HepG2 (cell line): ENCODE data around the gene PPFIA4. TPM values are rescaled to one million over a fixed set of nuclear protein-coding genes. Genes with fewer than 3 reads are reported as not detected.

ENCODE experiments used
- ATAC-seq: fragments of 200-7000 bp; cut with Tn5 transposase; 3 replicates; pipeline ENCODE4 v1.9.1; 2020; ENCODE audit warnings: mild to moderate bottlenecking, moderate library complexity
- BruUV-seq: library from RNA; stranded (reverse); fragments of 400-500 nt; replicated peaks from 2 replicates; lab custom pipeline; 2021; lab: Mats Ljungman, UMichigan
- CTCF ChIA-PET: fragments of 300-600 bp; formaldehyde crosslinking; extraction: SDS; loops from one replicate; lab custom pipeline; 2021; ENCODE audit warnings: low total read pairs, inconsistent platforms, low intra/inter-chr PET ratio; lab: Yijun Ruan, JAX
- POLR2A ChIA-PET: fragments of 350-600 bp; sonication (Branson Sonifier 250); formaldehyde crosslinking; loops from one replicate; lab custom pipeline; 2020; ENCODE audit warnings: antibody characterized with exemption, inconsistent platforms; lab: Yijun Ruan, JAX
- DNase-seq: peaks from one replicate; pipeline ENCODE4 v3.0.0-alpha.2; 2015; ENCODE audit warnings: low spot score
- FAIRE-seq: peaks from 3 replicates; lab custom pipeline; 2011; peaks lifted over from hg19 to GRCh38; lab: Jason Lieb, UNC
- H2AFZ ChIP-seq: one replicate; pipeline ENCODE4 v1.6.1; 2011; ENCODE audit warnings: low read length, inconsistent platforms
- H3K27ac ChIP-seq: fragments of 300-600 bp; 3 replicates; pipeline ENCODE4 v1.8.0; 2011; ENCODE audit warnings: mixed run types, mild to moderate bottlenecking, mixed read lengths, low read length, inconsistent platforms; ENCODE audit not compliant: insufficient read depth; ENCODE audit errors: extremely low read length
- H3K27me3 ChIP-seq, 2 experiments: fragments of 200-600 bp in 1 of 2; 2 replicates in 1 of 2; 3 replicates in 1 of 2; pipeline versions ENCODE4 v1.6.0 to v1.8.0; 2011; ENCODE audit warnings: low read length in 2 of 2, mild to moderate bottlenecking in 2 of 2, moderate library complexity in 2 of 2, inconsistent platforms in 1 of 2; ENCODE audit not compliant: insufficient read depth in 2 of 2, control insufficient read depth in 1 of 2
- H3K36me3 ChIP-seq, 2 experiments: fragments of 200-600 bp in 1 of 2; replicated peaks in 1 of 2; 2 replicates in 1 of 2; 3 replicates in 1 of 2; pipeline versions ENCODE4 v1.5.1 to v1.8.0; 2011; ENCODE audit warnings: low read length in 2 of 2, inconsistent platforms in 1 of 2; ENCODE audit not compliant: insufficient read depth in 2 of 2, control insufficient read depth in 1 of 2
- H3K4me1 ChIP-seq: 2 replicates; pipeline ENCODE4 v1.5.1; 2012; ENCODE audit warnings: low read length, inconsistent platforms; ENCODE audit not compliant: insufficient read depth
- H3K4me2 ChIP-seq: 2 replicates; pipeline ENCODE4 v1.6.0; 2011; ENCODE audit warnings: low read depth, low read length, inconsistent platforms
- H3K4me3 ChIP-seq, 3 experiments: fragments of 200-600 bp in 1 of 3; sonication (generic), shearing (Covaris generic) in 1 of 3; replicated peaks in 1 of 3; 2 replicates each; pipeline ENCODE4 v1.5.1; 2011 to 2016; ENCODE audit warnings: low read length in 3 of 3, inconsistent platforms in 2 of 3, low read depth in 2 of 3, mild to moderate bottlenecking in 2 of 3, control low read depth in 1 of 3, mixed read lengths in 1 of 3; ENCODE audit not compliant: insufficient read depth in 1 of 3
- H3K79me2 ChIP-seq: one replicate; pipeline ENCODE4 v1.6.1; 2011; ENCODE audit warnings: low read length, inconsistent platforms; ENCODE audit not compliant: insufficient read depth
- H3K9ac ChIP-seq: 2 replicates; pipeline ENCODE4 v1.6.0; 2011; ENCODE audit warnings: mild to moderate bottlenecking, low read depth, low read length, inconsistent platforms; ENCODE audit not compliant: insufficient read depth
- H3K9me3 ChIP-seq: 2 replicates; pipeline ENCODE4 v1.5.1; 2012; ENCODE audit warnings: mild to moderate bottlenecking, low read length
- H4K20me1 ChIP-seq: 2 replicates; pipeline ENCODE4 v1.6.0; 2011; ENCODE audit warnings: inconsistent platforms, mild to moderate bottlenecking, low read length, moderate library complexity; ENCODE audit not compliant: insufficient read depth
- CHD2 ChIP-seq: IDR thresholded peaks from 2 replicates; pipeline ENCODE4 v1.6.1; 2011; ENCODE audit warnings: low read depth, low read length, improper control_type of control experiment
- EP300 ChIP-seq, 3 experiments: sonication (generic) in 1 of 3; formaldehyde crosslinking in 1 of 3; IDR thresholded peaks; 2 replicates each; pipeline versions ENCODE4 v1.5.1 to v1.6.1; 2011 to 2020; ENCODE audit warnings: low read depth in 2 of 3, low read length in 2 of 3, borderline replicate concordance in 1 of 3, improper control_type of control experiment in 1 of 3, mild to moderate bottlenecking in 1 of 3, missing genetic modification reagents in 1 of 3, moderate library complexity in 1 of 3
- FOXJ3 ChIP-seq: sonication (generic); formaldehyde crosslinking; IDR thresholded peaks from 2 replicates; pipeline ENCODE4 v1.4.0; 2020; ENCODE audit warnings: missing genetic modification reagents, mild to moderate bottlenecking, borderline replicate concordance
- GABPB1 ChIP-seq: IDR thresholded peaks from 2 replicates; pipeline ENCODE4 v1.6.1; 2016; ENCODE audit warnings: mild to moderate bottlenecking, missing genetic modification reagents, moderate library complexity, missing compliant biosample characterization
- JUN ChIP-seq: sonication (generic); formaldehyde crosslinking; IDR thresholded peaks from 2 replicates; pipeline ENCODE4 v1.4.0; 2020; ENCODE audit warnings: mild to moderate bottlenecking, missing genetic modification reagents
- MAFF ChIP-seq: IDR thresholded peaks from 2 replicates; pipeline ENCODE4 v1.6.1; 2011; ENCODE audit warnings: low read depth, low read length, improper control_type of control experiment
- SATB2 ChIP-seq: sonication (generic); formaldehyde crosslinking; IDR thresholded peaks from 2 replicates; pipeline ENCODE4 v1.5.0; 2020; ENCODE audit warnings: missing genetic modification reagents
- STAG1 ChIP-seq: sonication (generic); formaldehyde crosslinking; IDR thresholded peaks from 2 replicates; pipeline ENCODE4 v1.4.0; 2020; ENCODE audit warnings: missing genetic modification reagents
- SUZ12 ChIP-seq: fragments of 150-350 bp; IDR thresholded peaks from 2 replicates; pipeline ENCODE4 v1.6.1; 2014; ENCODE audit warnings: low read depth, low read length
- ZNF124 ChIP-seq: sonication (generic); formaldehyde crosslinking; IDR thresholded peaks from 2 replicates; pipeline ENCODE4 v1.4.0; 2020; ENCODE audit warnings: missing genetic modification reagents
- ZNF235 ChIP-seq: sonication (generic); formaldehyde crosslinking; IDR thresholded peaks from 2 replicates; pipeline ENCODE4 v1.8.1; 2023; ENCODE audit warnings: mild to moderate bottlenecking, missing genetic modification reagents, borderline replicate concordance
- ZNF30 ChIP-seq: sonication (generic); formaldehyde crosslinking; IDR thresholded peaks from 2 replicates; pipeline ENCODE4 v1.5.0; 2020; ENCODE audit warnings: mild to moderate bottlenecking, missing genetic modification reagents
- ZNF704 ChIP-seq: sonication (generic); formaldehyde crosslinking; IDR thresholded peaks from 2 replicates; pipeline ENCODE4 v1.8.1; 2023; ENCODE audit warnings: mild to moderate bottlenecking, inconsistent platforms, moderate library complexity, missing genetic modification reagents, borderline replicate concordance
- ZNF782 ChIP-seq: sonication (generic); formaldehyde crosslinking; IDR thresholded peaks from 2 replicates; pipeline ENCODE4 v1.4.0; 2020; ENCODE audit warnings: missing genetic modification reagents, mild to moderate bottlenecking, borderline replicate concordance
- WGBS: methylation state at CpG from one replicate; pipeline ENCODE4 v1.1.6; 2017; ENCODE audit warnings: low lambda C conversion rate; 5-methylcytosine and 5-hydroxymethylcytosine counted together
- in situ Hi-C: cut with HindIII; loops from 2 replicates; pipeline ENCODE4 v1.10.0; 2017; ENCODE audit warnings: low pct_unique_long_range_greater_than_20kb; ENCODE audit not compliant: extremely low pct_ligation_motif_present
- intact Hi-C: fragments of 100-400 bp; cut with micrococcal nuclease; formaldehyde crosslinking; loops from one replicate; pipeline ENCODE4 v1.10.0; 2022; ENCODE audit not compliant: unreplicated experiment
- polyA plus RNA-seq, 8 experiments: library from polyadenylated mRNA; depleted of rRNA in 3 of 8; stranded (reverse) in 7 of 8; unstranded in 1 of 8; fragments of >200 nt; fragmentation: Illumina TruSeq in 4 of 8; extraction: Trizol in 4 of 8; gene quantifications; 2 replicates each; pipeline versions ENCODE4 v1.2.1 to v1.2.3, GENCODE V29; 2011 to 2016; ENCODE audit warnings: low read depth in 4 of 8, missing spikeins in 1 of 8, mixed read lengths in 1 of 8; ENCODE audit not compliant: insufficient read depth in 1 of 8
- total RNA-seq, 5 experiments: library from RNA; depleted of rRNA; stranded (reverse); fragments of >200 nt; fragmentation: Illumina TruSeq; extraction: Trizol; gene quantifications; 2 replicates each; pipeline ENCODE4 v1.2.3, GENCODE V29; 2016; ENCODE audit warnings: low read depth in 1 of 5

Gene PPFIA4
- total and polyA plus RNA-seq, 2 of the 13 experiments (the other 11 are each of a cell fraction or from before 2014, with no cell fraction given): 6.4 TPM; not detected in 1

- Histone ChIP-seq H3K27me3 (peaks cover 2% of the 10 kb centered on the region in 2 experiments; a peak in 2 of 5 replicates), H3K9ac (no peak overlapping the region), H3K4me2 (no peak overlapping the region), H3K4me3 (no peak overlapping the region), H4K20me1 (no peaks in the 10 kb centered on the region), H3K4me1 (peaks cover 8% of the 10 kb centered on the region), H2AFZ (no peak overlapping the region), H3K27ac (no peak overlapping the region), H3K9me3 (no peaks in the 10 kb centered on the region), H3K36me3 (no peaks in the 10 kb centered on the region), H3K79me2 (no peaks in the 10 kb centered on the region)
- DNase-seq (no peak), FAIRE-seq (no peak), ATAC-seq (no peak)
- no peak for TF ChIP-seq ZNF124 (CRISPR knock-in tag)
- TF ChIP-seq MAFF: no peak
- TF ChIP-seq EP300 (IDR thresholded peaks at IDR 0.05; ENCODE audit: low read depth in 2 of 2, low read length in 2 of 2): no peak
- TF ChIP-seq EP300 (CRISPR knock-in tag; IDR thresholded peaks at IDR 0.05; ENCODE audit: borderline replicate concordance): no peak
- no peak for TF ChIP-seq ZNF782 (CRISPR knock-in tag)
- TF ChIP-seq JUN (CRISPR knock-in tag): no peak
- no peak for TF ChIP-seq GABPB1 (CRISPR knock-in tag)
- no peak for TF ChIP-seq SATB2 (CRISPR knock-in tag)
- TF ChIP-seq STAG1 (CRISPR knock-in tag): no peak
- TF ChIP-seq FOXJ3 (CRISPR knock-in tag): no peak
- no peak for TF ChIP-seq ZNF704 (CRISPR knock-in tag)
- no peak for TF ChIP-seq CHD2
- no peak for TF ChIP-seq ZNF235 (CRISPR knock-in tag)
- TF ChIP-seq ZNF30 (CRISPR knock-in tag): no peak
- TF ChIP-seq SUZ12: no peak
- ChIA-PET CTCF (no interaction called here), POLR2A (no interaction called here)
- intact Hi-C loops: loop anchor here (2.0 kb wide), 1 partner anchor 65 kb away; no protein-coding TSS in a partner anchor
- in situ Hi-C loops: no loop called here
- WGBS: 25% methylated on average over 6 of the region's 6 CpGs
- no TSS peak for BruUV-seq
These were observed 77.7 kb downstream of the PPFIA4 start for GRCh38 chr1:203103829-203104495.
